Smooth muscle cell (in vitro differentiated cells): ENCODE data around the gene ACOT11. TPM values are rescaled to one million over a fixed set of nuclear protein-coding genes. Genes with fewer than 3 reads are reported as not detected.

ENCODE experiments used
- DNase-seq: peaks from one replicate; lab custom pipeline; 2025; ENCODE audit not compliant: unreplicated experiment; lab: John Stamatoyannopoulos, UW
- H2AFZ ChIP-seq: fragments of 200-600 bp; sonication (generic); 2 replicates; pipeline ENCODE4 v1.6.0; 2016; ENCODE audit warnings: antibody characterized with exemption, low read depth, mild to moderate bottlenecking
- H3F3A ChIP-seq: fragments of 200-600 bp; sonication (generic); 2 replicates; pipeline ENCODE4 v1.6.0; 2017; ENCODE audit warnings: antibody characterized with exemption, low read depth
- H3K27ac ChIP-seq: fragments of 200-600 bp; sonication (generic); 2 replicates; pipeline ENCODE4 v1.5.1; 2016; ENCODE audit warnings: low read depth, mild to moderate bottlenecking
- H3K27me3 ChIP-seq: fragments of 200-600 bp; sonication (generic); 2 replicates; pipeline ENCODE4 v1.6.1; 2016; ENCODE audit warnings: low read depth, mild to moderate bottlenecking
- H3K36me3 ChIP-seq: fragments of 200-600 bp; sonication (generic); 2 replicates; pipeline ENCODE4 v1.5.1; 2016; ENCODE audit warnings: low read depth
- H3K4me1 ChIP-seq: fragments of 200-600 bp; sonication (generic); 2 replicates; pipeline ENCODE4 v1.5.1; 2016; ENCODE audit warnings: low read depth
- H3K4me2 ChIP-seq: fragments of 200-600 bp; sonication (generic); 2 replicates; pipeline ENCODE4 v1.6.0; 2016; ENCODE audit warnings: mild to moderate bottlenecking
- H3K4me3 ChIP-seq: fragments of 200-600 bp; sonication (generic); 2 replicates; pipeline ENCODE4 v1.5.1; 2016; ENCODE audit warnings: mild to moderate bottlenecking
- H3K79me2 ChIP-seq: fragments of 200-600 bp; sonication (generic); 2 replicates; pipeline ENCODE4 v1.6.0; 2016; ENCODE audit warnings: low read depth, mild to moderate bottlenecking
- H3K9ac ChIP-seq: fragments of 200-600 bp; sonication (generic); 2 replicates; pipeline ENCODE4 v1.6.0; 2016; ENCODE audit warnings: low read depth
- H3K9me3 ChIP-seq: fragments of 200-600 bp; sonication (generic); replicated peaks from 2 replicates; pipeline ENCODE4 v1.5.1; 2016; ENCODE audit warnings: low read depth
- H4K20me1 ChIP-seq: fragments of 200-600 bp; sonication (generic); 2 replicates; pipeline ENCODE4 v1.6.0; 2016; ENCODE audit warnings: low read depth
- WGBS: methylation state at CpG from one replicate; pipeline ENCODE4 v1.1.7; 2016; ENCODE audit warnings: low lambda C conversion rate; 5-methylcytosine and 5-hydroxymethylcytosine counted together
- polyA plus RNA-seq: library from polyadenylated mRNA; unstranded; fragments of >200 nt; fragmentation: Nextera tagmentation; extraction: Ambion mirVana; gene quantifications from 2 replicates; pipeline ENCODE4 v1.2.1, GENCODE V29; 2016
- total RNA-seq: library from RNA; depleted of rRNA; stranded (reverse); fragments of >200 nt; gene quantifications from 2 replicates; pipeline ENCODE4 v1.2.3, GENCODE V29; 2014
- TF ChIP-seq, protein P1 (sequence below): fragments of 200-600 bp; sonication (generic); IDR thresholded peaks from 2 replicates; pipeline ENCODE4 v1.5.1; 2017; ENCODE audit warnings: borderline replicate concordance, mild to moderate bottlenecking, antibody characterized with exemption; ENCODE audit not compliant: insufficient read depth, poor library complexity, severe bottlenecking

ACOT11 gene
- total and polyA plus RNA-seq, 2 experiments from 2014 or later: 1.6 to 4.8 TPM

DNA sequence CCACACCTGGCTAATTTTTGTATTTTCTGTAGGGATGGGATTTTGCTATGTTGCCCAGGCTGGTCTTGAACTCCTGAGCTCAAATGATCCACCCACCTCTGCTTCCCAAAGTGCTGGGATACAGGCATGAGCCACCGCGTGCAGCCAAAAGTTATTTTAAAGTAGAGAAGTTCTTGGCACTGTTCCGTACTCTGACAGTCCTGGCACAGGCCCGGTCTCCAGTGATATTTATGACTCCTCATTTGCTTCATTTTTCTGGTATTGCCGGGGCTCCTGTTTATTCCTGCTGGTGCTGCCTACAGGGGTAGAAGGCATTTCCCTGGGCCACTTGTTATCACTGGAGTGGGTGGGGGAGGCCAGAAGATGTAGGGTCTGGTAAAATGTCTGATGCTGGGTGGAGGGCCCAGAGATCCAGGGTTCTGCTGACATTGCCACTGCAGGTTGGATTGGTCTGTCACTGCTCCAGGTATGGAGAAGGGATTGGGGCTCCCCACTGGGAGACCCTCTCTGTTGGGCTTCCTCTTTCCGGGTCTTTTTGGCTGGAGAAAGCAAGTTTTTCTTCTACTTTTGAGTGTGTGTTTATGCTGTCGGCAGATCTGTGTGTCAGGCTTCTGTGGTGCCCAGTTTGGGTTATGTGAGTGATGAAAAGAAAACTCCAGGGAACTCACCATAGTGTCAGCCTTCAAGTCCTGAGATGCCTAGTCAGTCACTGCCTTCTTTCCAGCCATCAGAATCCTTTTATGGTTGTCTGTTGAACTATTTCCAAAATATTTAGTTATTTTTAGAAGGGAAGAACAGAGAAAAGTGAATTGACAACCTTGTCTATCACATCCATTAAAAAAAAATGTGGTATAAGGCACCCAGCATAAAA, 98.0 kb downstream of the ACOT11 start:
- Histone ChIP-seq H3K9me3 (no peaks in the 10 kb centered on the region), H3K36me3 (no peaks in the 10 kb centered on the region), H3K4me3 (no peak overlapping the region), H3K27ac (no peak overlapping the region), H4K20me1 (no peaks in the 10 kb centered on the region), H3F3A (no peaks in the 10 kb centered on the region), H3K9ac (no peak overlapping the region), H2AFZ (no peak overlapping the region), H3K27me3 (no peaks in the 10 kb centered on the region), H3K4me2 (no peak overlapping the region), H3K79me2 (no peaks in the 10 kb centered on the region), H3K4me1 (no peaks in the 10 kb centered on the region)
- 94% methylated on average over 7 of the region's 7 CpGs for WGBS
- TF ChIP-seq, protein P1, sequence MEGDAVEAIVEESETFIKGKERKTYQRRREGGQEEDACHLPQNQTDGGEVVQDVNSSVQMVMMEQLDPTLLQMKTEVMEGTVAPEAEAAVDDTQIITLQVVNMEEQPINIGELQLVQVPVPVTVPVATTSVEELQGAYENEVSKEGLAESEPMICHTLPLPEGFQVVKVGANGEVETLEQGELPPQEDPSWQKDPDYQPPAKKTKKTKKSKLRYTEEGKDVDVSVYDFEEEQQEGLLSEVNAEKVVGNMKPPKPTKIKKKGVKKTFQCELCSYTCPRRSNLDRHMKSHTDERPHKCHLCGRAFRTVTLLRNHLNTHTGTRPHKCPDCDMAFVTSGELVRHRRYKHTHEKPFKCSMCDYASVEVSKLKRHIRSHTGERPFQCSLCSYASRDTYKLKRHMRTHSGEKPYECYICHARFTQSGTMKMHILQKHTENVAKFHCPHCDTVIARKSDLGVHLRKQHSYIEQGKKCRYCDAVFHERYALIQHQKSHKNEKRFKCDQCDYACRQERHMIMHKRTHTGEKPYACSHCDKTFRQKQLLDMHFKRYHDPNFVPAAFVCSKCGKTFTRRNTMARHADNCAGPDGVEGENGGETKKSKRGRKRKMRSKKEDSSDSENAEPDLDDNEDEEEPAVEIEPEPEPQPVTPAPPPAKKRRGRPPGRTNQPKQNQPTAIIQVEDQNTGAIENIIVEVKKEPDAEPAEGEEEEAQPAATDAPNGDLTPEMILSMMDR: no peak
- DNase-seq: no peak

GRCh38 chr1:54649130-54649898, 101.3 kb downstream of the ACOT11 start:
- WGBS: 84% methylated on average over 5 of the region's 5 CpGs
- DNase-seq: no peak
- Histone ChIP-seq H3K27ac (no peak overlapping the region), H3K79me2 (no peaks in the 10 kb centered on the region), H3K27me3 (no peaks in the 10 kb centered on the region), H3K4me3 (no peak overlapping the region), H3K9me3 (no peaks in the 10 kb centered on the region), H2AFZ (no peak overlapping the region), H4K20me1 (no peaks in the 10 kb centered on the region), H3K4me2 (no peak overlapping the region), H3K36me3 (no peaks in the 10 kb centered on the region), H3F3A (no peaks in the 10 kb centered on the region), H3K9ac (no peak overlapping the region), H3K4me1 (no peaks in the 10 kb centered on the region)
- TF ChIP-seq, protein P1: no peak

- Histone ChIP-seq H3K9me3 (no peaks in the 10 kb centered on the region), H3K27me3 (no peaks in the 10 kb centered on the region), H3K9ac (no peak overlapping the region), H3K27ac (no peak overlapping the region), H3K4me1 (no peaks in the 10 kb centered on the region), H3K4me3 (no peak overlapping the region), H2AFZ (no peak overlapping the region), H4K20me1 (no peaks in the 10 kb centered on the region), H3F3A (no peaks in the 10 kb centered on the region), H3K4me2 (no peak overlapping the region), H3K79me2 (no peaks in the 10 kb centered on the region), H3K36me3 (no peaks in the 10 kb centered on the region)
- TF ChIP-seq, protein P1: no peak
- WGBS: 89% methylated on average over 1 of the region's 1 CpG
- no peak for DNase-seq
These were observed 101.9 kb downstream of the ACOT11 start for GRCh38 chr1:54649921-54650320.
